ENCODE measurements around the gene RBM33.

Gene RBM33

GRCh38 chr7:155759740-155760430 is 115.4 kb downstream of the RBM33 start:
- TF ChIP-seq CTCF (conservative IDR thresholded peaks at IDR 0.05), result no peak
- H3K27ac ChIP-seq, result no peak overlapping the region

- no peak overlapping the region for H3K27ac ChIP-seq
- TF ChIP-seq CTCF (conservative IDR thresholded peaks at IDR 0.05), result no peak
These were observed 116.7 kb downstream of the RBM33 start for GRCh38 chr7:155761162-155761561.

GRCh38 chr7:155762036-155762435 is 117.6 kb downstream of the RBM33 start:
- TF ChIP-seq CTCF (conservative IDR thresholded peaks at IDR 0.05), result no peak
- H3K27ac ChIP-seq, result no peak overlapping the region

- no peak overlapping the region for H3K27ac ChIP-seq
These were observed 118.2 kb downstream of the RBM33 start for GRCh38 chr7:155762655-155763054.

GRCh38 chr7:155763122-155763521 is 118.7 kb downstream of the RBM33 start:
- H3K27ac ChIP-seq, result no peak overlapping the region
- TF ChIP-seq CTCF (conservative IDR thresholded peaks at IDR 0.05), result no peak

More at GRCh38 chr7:155762655-155763054, 118.2 kb downstream of the RBM33 start:
- no peak for TF ChIP-seq CTCF (conservative IDR thresholded peaks at IDR 0.05)

- H3K27ac ChIP-seq, result no peak overlapping the region
These were observed 119.4 kb downstream of the RBM33 start for GRCh38 chr7:155763691-155764437.

More at GRCh38 chr7:155763691-155764437, 119.4 kb downstream of the RBM33 start:
- no peak for TF ChIP-seq CTCF (conservative IDR thresholded peaks at IDR 0.05)
